B cell (primary cell): ENCODE data around the gene GCC2.

Source experiments
- EZH2 ChIP-seq: IDR thresholded peaks from 2 replicates; pipeline ENCODE4 v1.6.1; 2012; ENCODE audit warnings: borderline replicate concordance, low read depth, mild to moderate bottlenecking, moderate library complexity, low read length; ENCODE audit not compliant: insufficient read depth, poor library complexity, severe bottlenecking
- TF ChIP-seq, protein P1 (sequence below): fragments of 200-600 bp; IDR thresholded peaks from one replicate; pipeline ENCODE4 v1.8.0; 2022; ENCODE audit warnings: antibody characterized with exemption, mild to moderate bottlenecking

DNA sequence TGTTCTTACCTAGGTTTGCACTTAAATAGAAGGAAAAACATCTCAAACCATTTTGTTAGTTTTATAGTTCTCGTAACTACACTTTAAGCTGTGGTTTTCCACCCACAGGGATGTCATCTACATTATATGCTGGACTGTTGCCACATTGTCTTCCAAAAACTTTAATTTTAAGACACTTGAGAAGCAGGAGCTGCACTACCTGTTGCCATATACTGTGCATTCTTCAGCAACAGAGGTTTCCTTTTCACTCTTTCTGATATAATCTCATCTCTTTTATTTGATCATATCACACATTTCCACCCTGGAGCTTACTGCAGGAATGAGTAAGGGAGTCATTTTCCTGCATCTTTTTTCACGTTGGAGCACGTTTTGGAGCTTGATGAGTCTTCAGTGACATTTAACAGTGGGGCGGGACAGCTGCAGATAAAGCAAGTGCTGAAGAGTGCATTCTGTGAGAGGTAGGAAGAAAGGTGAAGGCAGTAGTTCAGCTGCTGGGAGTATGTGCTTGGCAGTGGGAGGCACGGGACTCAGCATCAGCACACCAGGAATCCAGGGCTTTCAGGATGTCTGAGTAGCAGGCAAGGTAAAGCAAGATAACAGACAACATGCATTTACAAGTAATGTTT is 89.1 kb downstream of the GCC2 start:
- TF ChIP-seq, protein P1, sequence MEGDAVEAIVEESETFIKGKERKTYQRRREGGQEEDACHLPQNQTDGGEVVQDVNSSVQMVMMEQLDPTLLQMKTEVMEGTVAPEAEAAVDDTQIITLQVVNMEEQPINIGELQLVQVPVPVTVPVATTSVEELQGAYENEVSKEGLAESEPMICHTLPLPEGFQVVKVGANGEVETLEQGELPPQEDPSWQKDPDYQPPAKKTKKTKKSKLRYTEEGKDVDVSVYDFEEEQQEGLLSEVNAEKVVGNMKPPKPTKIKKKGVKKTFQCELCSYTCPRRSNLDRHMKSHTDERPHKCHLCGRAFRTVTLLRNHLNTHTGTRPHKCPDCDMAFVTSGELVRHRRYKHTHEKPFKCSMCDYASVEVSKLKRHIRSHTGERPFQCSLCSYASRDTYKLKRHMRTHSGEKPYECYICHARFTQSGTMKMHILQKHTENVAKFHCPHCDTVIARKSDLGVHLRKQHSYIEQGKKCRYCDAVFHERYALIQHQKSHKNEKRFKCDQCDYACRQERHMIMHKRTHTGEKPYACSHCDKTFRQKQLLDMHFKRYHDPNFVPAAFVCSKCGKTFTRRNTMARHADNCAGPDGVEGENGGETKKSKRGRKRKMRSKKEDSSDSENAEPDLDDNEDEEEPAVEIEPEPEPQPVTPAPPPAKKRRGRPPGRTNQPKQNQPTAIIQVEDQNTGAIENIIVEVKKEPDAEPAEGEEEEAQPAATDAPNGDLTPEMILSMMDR = no peak
- TF ChIP-seq EZH2 = no peak
